GM18505 (cell line): ENCODE data around the gene TBC1D7.

Source experiments
- ATAC-seq: cut with Tn5 transposase; IDR thresholded peaks from one replicate; pipeline ENCODE4 v1.9.1; 2021; ENCODE audit not compliant: unreplicated experiment
- POLR2A ChIP-seq: IDR thresholded peaks from 4 replicates; pipeline ENCODE4 v1.6.1; 2011; ENCODE audit warnings: borderline replicate concordance; ENCODE audit not compliant: insufficient read depth, insufficient read length; ENCODE audit errors: extremely low read depth

Gene TBC1D7

GRCh38 chr6:13319891-13320564, 8.3 kb downstream of the TBC1D7 start:
- no peak for TF ChIP-seq POLR2A
- ATAC-seq, result no peak

DNA sequence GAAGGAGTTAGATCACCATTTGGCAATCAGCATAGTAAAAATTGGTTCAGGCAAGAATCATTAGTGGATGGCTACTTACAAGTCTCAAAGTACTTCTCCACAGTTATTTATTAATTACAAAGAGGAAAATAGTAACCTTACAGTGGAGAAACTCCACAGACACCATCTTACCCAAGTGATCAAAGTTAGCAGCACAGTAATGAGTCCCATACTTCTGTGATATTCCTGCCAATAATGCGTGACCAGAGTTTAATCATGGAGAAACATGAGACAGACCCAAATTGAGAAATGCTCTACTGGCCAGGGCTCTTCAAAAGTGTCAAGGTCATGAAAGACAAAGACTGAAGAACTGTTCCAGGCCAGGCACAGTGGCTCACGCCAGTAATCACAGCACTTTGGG, 9.5 kb downstream of the TBC1D7 start:
- ATAC-seq, result no peak
- TF ChIP-seq POLR2A, result no peak

DNA sequence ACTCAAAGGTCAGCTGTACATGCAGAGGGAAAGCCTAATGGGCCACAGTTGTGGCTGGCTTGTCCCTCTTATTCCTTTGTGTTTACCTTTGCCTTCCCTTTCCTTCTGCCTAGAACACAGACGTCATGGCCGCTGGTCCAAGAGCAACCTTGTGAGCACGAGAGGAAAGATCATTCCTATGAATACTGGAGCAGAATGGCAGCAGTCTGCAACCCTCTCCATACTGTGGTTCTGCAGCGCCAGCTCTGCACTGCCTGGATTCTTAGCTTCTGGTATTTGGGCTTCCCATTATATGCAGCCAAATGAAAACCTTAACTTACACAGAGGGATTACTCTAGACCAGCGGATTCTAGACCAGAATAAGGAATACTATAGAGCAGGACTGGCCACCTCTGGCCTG, 12.4 kb downstream of the TBC1D7 start:
- ATAC-seq, result no peak
- TF ChIP-seq POLR2A, result no peak

- no peak for ATAC-seq
- no peak for TF ChIP-seq POLR2A
Observed at GRCh38 chr6:13314806-13315205, 13.5 kb downstream of the TBC1D7 start.

GRCh38 chr6:13311155-13311554, 17.2 kb downstream of the TBC1D7 start:
- ATAC-seq, result no peak
- TF ChIP-seq POLR2A, result no peak

DNA sequence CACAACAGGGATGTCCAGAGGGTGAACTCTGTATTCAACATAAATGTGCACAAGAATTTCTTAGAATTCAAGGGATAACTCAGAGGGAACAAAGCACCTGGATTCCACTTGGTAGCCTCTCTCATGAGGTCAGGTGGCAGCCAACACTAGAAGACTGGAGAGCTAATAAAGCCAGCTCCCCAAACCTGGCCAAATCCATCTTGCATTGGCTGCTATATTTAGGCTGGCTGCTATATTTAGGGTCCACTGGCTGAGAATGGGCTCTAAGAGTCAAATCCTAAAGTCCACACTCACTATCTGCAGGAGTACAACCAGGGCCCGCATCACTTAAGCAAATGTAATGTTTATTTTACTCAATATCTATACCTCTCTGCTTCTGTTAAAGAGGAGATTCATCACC, 20.0 kb downstream of the TBC1D7 start:
- ATAC-seq, result no peak
- no peak for TF ChIP-seq POLR2A

DNA sequence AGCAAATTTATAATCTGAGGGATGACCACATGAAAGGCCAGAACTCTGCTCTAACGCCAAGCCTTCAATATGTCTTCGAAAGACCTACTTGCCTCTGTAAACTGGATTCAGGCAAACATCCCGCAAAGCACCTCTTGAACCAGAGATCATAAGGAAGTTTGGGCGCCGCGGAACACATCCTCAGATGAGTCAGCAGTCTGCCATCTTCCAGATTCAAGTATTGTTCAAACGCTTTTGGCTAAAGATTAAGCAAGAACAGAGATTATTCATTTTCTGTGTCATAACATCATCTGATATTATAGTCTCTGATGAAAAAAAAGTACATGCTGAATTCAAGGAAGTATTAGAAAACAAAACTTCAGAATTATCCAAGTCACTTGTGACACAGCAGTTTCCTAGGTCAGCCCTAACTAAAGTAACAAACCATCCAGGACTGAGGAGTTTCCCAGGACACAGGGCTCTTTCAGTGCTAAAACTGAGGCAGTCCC, 20.8 kb downstream of the TBC1D7 start:
- TF ChIP-seq POLR2A, result no peak
- ATAC-seq, result no peak

- ATAC-seq, result no peak
- TF ChIP-seq POLR2A, result no peak
Observed at GRCh38 chr6:13305791-13306190, 22.5 kb downstream of the TBC1D7 start.

DNA sequence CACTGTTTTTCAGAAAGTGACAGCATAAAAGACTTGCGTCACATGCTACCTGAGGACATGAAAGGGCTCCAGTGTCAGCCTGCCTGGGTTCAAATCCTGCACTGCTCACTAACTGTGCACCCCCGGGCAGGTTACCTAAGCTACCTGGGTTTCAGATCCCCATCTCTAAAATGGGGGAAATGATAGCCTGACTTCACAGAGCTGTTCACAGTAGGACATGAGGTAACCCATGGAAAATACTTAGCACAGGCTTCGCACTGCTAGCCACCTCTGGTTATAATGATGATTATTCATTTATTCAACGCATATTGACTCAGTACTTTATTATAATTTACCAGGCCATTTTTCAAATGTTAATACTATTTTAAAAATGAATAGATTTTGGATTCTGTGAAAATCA, 23.0 kb downstream of the TBC1D7 start:
- no peak for ATAC-seq
- no peak for TF ChIP-seq POLR2A

- ATAC-seq, result no peak
Observed at GRCh38 chr6:13304580-13305260, 23.6 kb downstream of the TBC1D7 start.

GRCh38 chr6:13304101-13304500, 24.2 kb downstream of the TBC1D7 start:
- TF ChIP-seq POLR2A, result no peak
- no peak for ATAC-seq

More at GRCh38 chr6:13304580-13305260, 23.6 kb downstream of the TBC1D7 start:
- no peak for TF ChIP-seq POLR2A

GRCh38 chr6:13303668-13304017, 24.7 kb downstream of the TBC1D7 start:
- TF ChIP-seq POLR2A, result no peak
- ATAC-seq, result peak; percentile 52

GRCh38 chr6:13302751-13303667, 25.3 kb downstream of the TBC1D7 start:
- ATAC-seq, result peak; percentile 68
- TF ChIP-seq POLR2A, result peak; percentile 9

DNA sequence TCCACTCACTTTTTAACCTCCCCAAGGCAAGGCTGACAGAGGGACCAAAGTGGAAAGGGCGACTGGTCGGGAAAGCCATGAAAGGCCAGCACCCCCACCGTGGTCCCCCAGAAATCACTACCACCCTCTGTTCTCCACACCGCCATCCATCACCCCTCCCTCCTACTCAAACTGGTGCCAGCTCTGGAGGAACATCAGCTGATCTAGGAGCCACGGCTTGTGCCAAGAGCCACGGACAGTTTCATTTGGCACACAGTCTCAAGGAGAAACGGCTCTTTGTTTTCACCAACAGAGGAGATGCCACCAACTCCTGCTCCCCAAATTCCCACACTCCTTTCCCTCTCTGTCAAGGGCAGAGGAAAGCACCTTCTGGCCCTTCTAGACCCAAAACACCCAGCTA, 26.0 kb downstream of the TBC1D7 start:
- no peak for TF ChIP-seq POLR2A
- ATAC-seq, result no peak
